Fibroblast of pulmonary artery (primary cell): ENCODE results near the gene GJA4.

Experiments
- DNase-seq: peaks from one replicate; pipeline ENCODE4 v3.0.0-alpha.2; 2010; ENCODE audit warnings: low read depth
- H3K4me3 ChIP-seq: replicated peaks from 2 replicates; pipeline ENCODE4 v1.5.1; 2011; ENCODE audit warnings: low read depth, mild to moderate bottlenecking, control low read depth, low read length, moderate library complexity
- CTCF ChIP-seq: IDR thresholded peaks from 2 replicates; pipeline ENCODE4 v1.5.1; 2011; ENCODE audit warnings: mild to moderate bottlenecking, control low read depth, low read length, inconsistent platforms; ENCODE audit errors: missing control alignments

GJA4 gene

GRCh38 chr1:34844252-34844634 lies 51.4 kb downstream of the GJA4 start:
- no peak overlapping the region for H3K4me3 ChIP-seq
- DNase-seq: no peak
- TF ChIP-seq CTCF: no peak
